ENCODE measurements around the gene RYR2. TPM values are rescaled to one million over a fixed set of nuclear protein-coding genes. Genes with fewer than 3 reads are reported as not detected.

Gene RYR2
- total RNA-seq, 2 donors from 2014 or later, result 14.2 to 17.1 TPM

DNA sequence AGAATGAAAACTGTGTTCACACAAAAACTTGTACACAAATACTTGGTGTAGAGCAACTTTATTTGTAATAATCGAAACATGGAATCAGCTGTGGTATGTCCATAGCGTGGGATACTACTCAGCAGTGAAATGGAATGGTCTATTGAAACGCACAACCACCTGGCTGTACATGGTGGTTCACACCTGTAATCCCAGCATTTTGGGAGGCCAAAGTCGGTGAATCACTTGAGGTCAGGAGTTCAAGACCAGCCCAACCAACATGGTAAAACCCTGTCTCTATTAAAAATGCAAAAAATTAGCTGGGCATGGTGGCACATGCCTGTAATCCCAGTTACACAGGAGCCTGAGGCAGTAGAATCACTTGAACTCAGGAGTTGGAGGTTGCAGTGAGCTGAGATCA is 356.8 kb downstream of the RYR2 start:
- H3K4me3 ChIP-seq, result no peak overlapping the region
- DNase-seq, result no peak
- no peaks in the 10 kb centered on the region for H3K36me3 ChIP-seq (replicated peaks in 1 of 2; ENCODE audit: insufficient read depth in 1 of 2, low read depth in 2 of 2)
- intact Hi-C loops (cut with DNase I), result no loop called here
- no peak overlapping the region for H3K27ac ChIP-seq
- ATAC-seq, result no peak
- TF ChIP-seq POLR2A (IDR thresholded peaks at IDR 0.05), result no peak
- TF ChIP-seq, protein P1, sequence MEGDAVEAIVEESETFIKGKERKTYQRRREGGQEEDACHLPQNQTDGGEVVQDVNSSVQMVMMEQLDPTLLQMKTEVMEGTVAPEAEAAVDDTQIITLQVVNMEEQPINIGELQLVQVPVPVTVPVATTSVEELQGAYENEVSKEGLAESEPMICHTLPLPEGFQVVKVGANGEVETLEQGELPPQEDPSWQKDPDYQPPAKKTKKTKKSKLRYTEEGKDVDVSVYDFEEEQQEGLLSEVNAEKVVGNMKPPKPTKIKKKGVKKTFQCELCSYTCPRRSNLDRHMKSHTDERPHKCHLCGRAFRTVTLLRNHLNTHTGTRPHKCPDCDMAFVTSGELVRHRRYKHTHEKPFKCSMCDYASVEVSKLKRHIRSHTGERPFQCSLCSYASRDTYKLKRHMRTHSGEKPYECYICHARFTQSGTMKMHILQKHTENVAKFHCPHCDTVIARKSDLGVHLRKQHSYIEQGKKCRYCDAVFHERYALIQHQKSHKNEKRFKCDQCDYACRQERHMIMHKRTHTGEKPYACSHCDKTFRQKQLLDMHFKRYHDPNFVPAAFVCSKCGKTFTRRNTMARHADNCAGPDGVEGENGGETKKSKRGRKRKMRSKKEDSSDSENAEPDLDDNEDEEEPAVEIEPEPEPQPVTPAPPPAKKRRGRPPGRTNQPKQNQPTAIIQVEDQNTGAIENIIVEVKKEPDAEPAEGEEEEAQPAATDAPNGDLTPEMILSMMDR (IDR thresholded peaks at IDR 0.05), result no peak
- H3K4me1 ChIP-seq, result no peaks in the 10 kb centered on the region
- no peaks in the 10 kb centered on the region for H3K27me3 ChIP-seq
- 74 to 88% methylated on average over 4 of the region's 4 CpGs for WGBS, 2 donors
- no peaks in the 10 kb centered on the region for H3K9me3 ChIP-seq

DNA sequence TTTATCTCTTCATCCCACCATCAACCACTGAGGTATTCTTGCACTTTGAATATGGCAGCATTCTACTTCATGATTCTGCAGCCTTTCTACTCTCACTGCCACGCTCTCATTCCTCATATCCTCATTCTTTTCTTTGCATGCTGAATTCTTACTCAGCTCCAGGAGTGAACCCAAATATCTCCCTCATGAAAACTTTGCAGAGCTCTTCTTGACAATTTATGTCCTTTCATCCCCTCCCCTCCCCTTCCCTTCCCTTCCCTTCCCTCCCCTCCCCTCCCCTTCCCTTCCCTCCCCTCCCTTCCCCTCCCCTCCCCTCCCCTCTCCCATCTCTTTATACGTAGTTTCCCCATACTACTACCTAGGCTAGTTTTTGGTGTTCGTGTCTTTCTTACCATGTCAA is 363.9 kb downstream of the RYR2 start:
- TF ChIP-seq, protein P1 (IDR thresholded peaks at IDR 0.05), result no peak
- no peak for TF ChIP-seq POLR2A (IDR thresholded peaks at IDR 0.05)
- H3K9me3 ChIP-seq, result no peaks in the 10 kb centered on the region
- no peak for ATAC-seq
- H3K4me3 ChIP-seq, result no peak overlapping the region
- no peak overlapping the region for H3K27ac ChIP-seq
- 59 to 73% methylated on average over 3 of the region's 3 CpGs for WGBS, 2 donors
- intact Hi-C loops (cut with DNase I), result no loop called here
- H3K4me1 ChIP-seq, result no peaks in the 10 kb centered on the region
- H3K27me3 ChIP-seq, result no peaks in the 10 kb centered on the region
- DNase-seq, result no peak
- H3K36me3 ChIP-seq (replicated peaks in 1 of 2; ENCODE audit: insufficient read depth in 1 of 2, low read depth in 2 of 2), result no peaks in the 10 kb centered on the region

DNA sequence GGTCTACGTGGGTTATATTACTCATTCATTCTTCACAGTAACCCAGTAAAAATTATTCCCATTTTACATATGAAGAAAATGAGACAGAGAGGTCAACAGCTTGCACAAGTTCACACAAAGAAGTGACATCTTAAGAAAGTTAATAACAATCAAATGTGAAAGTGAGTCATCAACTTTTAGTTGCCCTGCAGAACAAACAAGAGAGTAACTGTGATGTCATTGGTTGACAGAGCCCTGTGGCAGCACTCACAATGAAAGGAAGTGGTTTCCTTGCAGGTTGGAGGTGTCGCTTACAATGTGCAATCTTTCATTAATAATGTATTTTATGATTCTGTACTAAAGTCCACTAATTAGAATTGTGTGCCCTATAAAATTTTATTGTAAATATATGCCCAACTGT is 369.6 kb downstream of the RYR2 start:
- no peak overlapping the region for H3K27ac ChIP-seq
- H3K4me1 ChIP-seq, result no peaks in the 10 kb centered on the region
- WGBS, 2 donors, result 59 to 70% methylated on average over 2 of the region's 2 CpGs
- DNase-seq, result no peak
- no peak overlapping the region for H3K4me3 ChIP-seq
- H3K36me3 ChIP-seq (replicated peaks in 1 of 2; ENCODE audit: insufficient read depth in 1 of 2, low read depth in 2 of 2), result no peaks in the 10 kb centered on the region
- no peaks in the 10 kb centered on the region for H3K9me3 ChIP-seq
- H3K27me3 ChIP-seq, result no peaks in the 10 kb centered on the region
- no peak for ATAC-seq
- no peak for TF ChIP-seq POLR2A (IDR thresholded peaks at IDR 0.05)
- TF ChIP-seq, protein P1 (IDR thresholded peaks at IDR 0.05), result no peak
- intact Hi-C loops (cut with DNase I), result no loop called here

DNA sequence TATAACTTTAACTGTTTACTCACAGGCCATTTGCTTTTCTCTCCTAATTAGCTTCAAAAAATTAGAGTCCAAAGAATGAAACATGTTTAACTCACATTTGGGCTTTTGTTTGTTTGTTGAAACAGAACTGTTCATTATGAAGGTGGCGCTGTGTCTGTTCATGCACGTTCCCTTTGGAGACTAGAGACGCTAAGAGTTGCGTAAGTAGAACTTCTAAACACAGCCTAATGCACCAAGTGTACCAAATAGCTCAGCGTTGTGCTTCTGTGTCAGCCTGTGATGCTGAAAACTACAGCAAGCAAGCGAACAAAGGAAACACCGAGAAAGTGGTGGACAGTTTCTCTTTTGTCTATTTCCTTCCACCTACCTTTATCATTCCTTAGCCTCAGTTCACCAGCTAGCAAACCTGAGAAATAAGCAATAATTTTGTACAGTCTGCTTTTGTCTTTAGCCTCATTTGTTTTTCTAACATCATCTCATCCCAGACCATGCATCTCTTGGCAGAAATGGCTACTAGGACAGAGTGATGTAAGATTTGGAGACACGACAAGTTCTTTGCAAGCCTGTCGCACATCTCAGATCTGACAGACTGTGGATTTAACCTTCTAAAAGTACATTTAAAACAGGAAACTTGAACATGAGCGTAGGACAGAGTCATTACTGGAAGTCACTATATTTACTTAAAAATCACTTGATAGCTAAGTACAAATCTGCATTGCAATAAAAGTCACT is 375.1 kb downstream of the RYR2 start:
- H3K4me1 ChIP-seq, result no peaks in the 10 kb centered on the region
- WGBS, 2 donors, result 81 to 83% methylated on average over 10 of the region's 10 CpGs
- no peak for DNase-seq
- H3K9me3 ChIP-seq, result no peaks in the 10 kb centered on the region
- H3K27me3 ChIP-seq, result no peaks in the 10 kb centered on the region
- H3K4me3 ChIP-seq, result no peak overlapping the region
- TF ChIP-seq POLR2A (IDR thresholded peaks at IDR 0.05), result no peak
- TF ChIP-seq, protein P1 (IDR thresholded peaks at IDR 0.05), result no peak
- intact Hi-C loops (cut with DNase I), result no loop called here
- no peak for ATAC-seq
- no peaks in the 10 kb centered on the region for H3K36me3 ChIP-seq (replicated peaks in 1 of 2; ENCODE audit: insufficient read depth in 1 of 2, low read depth in 2 of 2)
- no peak overlapping the region for H3K27ac ChIP-seq

DNA sequence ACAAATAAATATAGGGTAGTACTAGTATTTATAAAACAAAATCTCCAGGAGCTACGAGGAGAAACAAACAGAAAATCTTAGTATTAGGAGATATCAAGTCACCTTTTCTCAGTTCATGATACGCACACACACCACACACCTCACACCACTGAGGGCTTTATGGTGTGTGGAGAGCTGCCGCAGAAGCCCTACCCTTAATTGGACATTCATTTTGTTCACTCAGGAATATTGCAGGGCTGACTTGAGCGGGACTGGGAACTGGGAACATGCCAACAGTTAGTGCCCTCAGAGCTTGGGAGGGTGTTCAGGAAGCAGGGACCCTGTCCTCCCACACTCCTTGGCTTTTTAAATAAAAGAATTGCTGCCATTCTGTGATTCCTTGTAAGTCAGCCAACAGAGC is 386.8 kb downstream of the RYR2 start:
- no peak for TF ChIP-seq POLR2A (IDR thresholded peaks at IDR 0.05)
- TF ChIP-seq, protein P1 (IDR thresholded peaks at IDR 0.05), result no peak
- WGBS, 2 donors, result 74 to 81% methylated on average over 4 of the region's 4 CpGs
- H3K9me3 ChIP-seq, result no peaks in the 10 kb centered on the region
- no peaks in the 10 kb centered on the region for H3K27me3 ChIP-seq
- intact Hi-C loops (cut with DNase I), result no loop called here
- no peak for ATAC-seq
- no peaks in the 10 kb centered on the region for H3K4me1 ChIP-seq
- no peak overlapping the region for H3K4me3 ChIP-seq
- H3K36me3 ChIP-seq (replicated peaks in 1 of 2; ENCODE audit: insufficient read depth in 1 of 2, low read depth in 2 of 2), result no peaks in the 10 kb centered on the region
- no peak overlapping the region for H3K27ac ChIP-seq
- DNase-seq, result no peak
